Activated T-cell treated with anti-CD3 and anti-CD28 coated beads for 1 hour (primary cell): ENCODE measurements around the gene RNASE11.
"Not testable (repeated sequence)": the region's sequence is repeated elsewhere in the genome, so short reads cannot be mapped to it uniquely, and the experiment has no call there.

Experiments
- DNase-seq: peaks from one replicate; pipeline ENCODE4 v3.0.0-alpha.2; 2020; ENCODE audit warnings: low read depth

The RNASE11 gene

GRCh38 chr14:20580242-20580641 is 7.6 kb downstream of the RNASE11 start:
- no peak for DNase-seq

GRCh38 chr14:20578784-20579502 is 8.9 kb downstream of the RNASE11 start:
- DNase-seq = no peak

- DNase-seq = no peak
Observed at GRCh38 chr14:20578325-20578724, 9.5 kb downstream of the RNASE11 start.

GRCh38 chr14:20572382-20572990 is 15.3 kb downstream of the RNASE11 start:
- DNase-seq = not testable (repeated sequence)

GRCh38 chr14:20570720-20571119 is 17.1 kb downstream of the RNASE11 start:
- DNase-seq = not testable (repeated sequence)

- DNase-seq = not testable (repeated sequence)
Observed at GRCh38 chr14:20569865-20570264, 17.9 kb downstream of the RNASE11 start.

- no peak for DNase-seq
Observed at GRCh38 chr14:20569066-20569465, 18.7 kb downstream of the RNASE11 start.

- no peak for DNase-seq
Observed at GRCh38 chr14:20568393-20568792, 19.4 kb downstream of the RNASE11 start.

GRCh38 chr14:20567199-20567598 is 20.6 kb downstream of the RNASE11 start:
- not testable (repeated sequence) for DNase-seq

GRCh38 chr14:20564501-20564997 is 23.3 kb downstream of the RNASE11 start:
- no peak for DNase-seq

- no peak for DNase-seq
Observed at GRCh38 chr14:20563971-20564370, 23.8 kb downstream of the RNASE11 start.

GRCh38 chr14:20560961-20561360 is 26.8 kb downstream of the RNASE11 start, which contains the start of gene RNASE9:
RNASE9 (minus strand) TSS chr14:20561047.
- no peak for DNase-seq

- no peak for DNase-seq
Observed at GRCh38 chr14:20559461-20559904, 28.3 kb downstream of the RNASE11 start.

- no peak for DNase-seq
Observed at GRCh38 chr14:20557212-20557542, 30.6 kb downstream of the RNASE11 start.

- no peak for DNase-seq
Observed at GRCh38 chr14:20556500-20557211, 31.1 kb downstream of the RNASE11 start.

- DNase-seq = no peak
Observed at GRCh38 chr14:20555845-20556244, 32.0 kb downstream of the RNASE11 start.

GRCh38 chr14:20553024-20553423 is 34.8 kb downstream of the RNASE11 start:
- DNase-seq = no peak

- DNase-seq = no peak
Observed at GRCh38 chr14:20551606-20552005, 36.2 kb downstream of the RNASE11 start.

- DNase-seq = no peak
Observed at GRCh38 chr14:20550926-20551325, 36.9 kb downstream of the RNASE11 start.

GRCh38 chr14:20548414-20549158 is 39.2 kb downstream of the RNASE11 start:
- no peak for DNase-seq

- DNase-seq = no peak
Observed at GRCh38 chr14:20546877-20547276, 40.9 kb downstream of the RNASE11 start.

GRCh38 chr14:20539906-20540305 is 47.9 kb downstream of the RNASE11 start:
- DNase-seq = no peak
